GM12874 (cell line): ENCODE measurements around the gene ASMTL.

ENCODE experiments used
- CTCF ChIP-seq: IDR thresholded peaks from 2 replicates; pipeline ENCODE4 v1.5.1; 2011; ENCODE audit warnings: low read depth, mild to moderate bottlenecking, control low read depth, low read length, moderate library complexity; ENCODE audit not compliant: insufficient read depth

The ASMTL gene

GRCh38 chrX:1492421-1493012, 39.8 kb upstream of the ASMTL start:
- no peak for TF ChIP-seq CTCF

DNA sequence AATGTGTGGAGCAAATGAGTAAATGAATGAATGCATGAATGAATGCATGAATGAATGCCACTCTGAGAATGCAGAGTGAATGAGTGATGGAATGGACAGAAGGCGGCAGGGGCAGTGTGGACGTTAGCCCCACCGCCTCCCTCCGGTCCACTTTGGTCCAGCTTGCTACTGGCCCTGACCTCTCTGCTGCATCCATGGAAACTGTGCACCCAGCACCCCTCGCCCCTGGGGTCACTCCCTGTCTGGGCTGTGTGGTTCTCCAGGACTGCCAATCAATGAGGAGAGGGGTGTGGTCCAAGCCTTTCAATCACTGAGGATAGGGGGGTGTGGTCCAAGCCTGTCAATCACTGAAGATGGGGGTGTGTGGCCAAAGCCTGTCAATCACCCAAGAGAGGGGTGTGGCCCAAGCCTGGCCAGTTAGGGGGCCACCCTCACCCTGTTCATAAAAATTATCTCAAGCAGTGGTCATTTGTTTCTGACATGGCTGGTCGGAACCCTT, 39.2 kb upstream of the ASMTL start:
- TF ChIP-seq CTCF, result no peak

DNA sequence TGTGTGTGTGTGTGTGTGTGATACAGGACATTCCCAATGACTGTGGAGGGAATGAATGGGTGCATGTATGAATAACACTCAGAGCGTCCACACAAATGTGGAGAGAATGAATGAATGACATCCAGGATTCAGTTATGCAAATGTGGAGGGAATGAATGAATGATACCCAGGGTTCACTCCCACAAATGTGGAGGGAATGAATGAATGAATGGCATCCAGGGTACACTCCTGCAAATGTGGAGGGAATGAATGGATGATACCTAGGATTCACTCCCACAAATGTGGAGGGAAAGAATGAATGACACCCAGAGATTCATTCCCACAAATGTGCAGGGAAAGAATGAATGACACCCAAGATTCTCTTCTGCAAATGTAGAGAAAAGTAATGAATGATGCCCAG, 36.0 kb upstream of the ASMTL start:
- no peak for TF ChIP-seq CTCF

GRCh38 chrX:1488141-1488540, 35.4 kb upstream of the ASMTL start:
- TF ChIP-seq CTCF, result no peak

DNA sequence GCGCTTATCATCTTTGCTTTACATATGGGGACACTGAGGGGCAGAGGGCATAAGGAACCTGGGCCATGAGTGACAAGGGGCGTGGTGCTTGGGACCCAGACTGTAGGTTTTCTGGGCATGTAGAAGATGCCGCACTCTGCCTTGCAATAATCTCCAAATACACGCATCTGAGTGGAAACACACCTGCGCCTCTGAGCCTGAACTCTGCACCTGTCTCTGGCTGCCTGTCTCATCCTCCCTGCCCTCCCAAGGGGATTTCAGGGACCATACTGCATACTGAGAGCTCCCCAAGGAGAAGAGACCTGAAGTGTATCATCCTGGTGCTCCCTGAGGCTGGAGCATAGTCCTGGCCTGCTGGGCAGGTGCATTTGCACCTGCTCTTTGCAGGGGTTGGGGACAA, 34.7 kb upstream of the ASMTL start:
- TF ChIP-seq CTCF, result no peak

DNA sequence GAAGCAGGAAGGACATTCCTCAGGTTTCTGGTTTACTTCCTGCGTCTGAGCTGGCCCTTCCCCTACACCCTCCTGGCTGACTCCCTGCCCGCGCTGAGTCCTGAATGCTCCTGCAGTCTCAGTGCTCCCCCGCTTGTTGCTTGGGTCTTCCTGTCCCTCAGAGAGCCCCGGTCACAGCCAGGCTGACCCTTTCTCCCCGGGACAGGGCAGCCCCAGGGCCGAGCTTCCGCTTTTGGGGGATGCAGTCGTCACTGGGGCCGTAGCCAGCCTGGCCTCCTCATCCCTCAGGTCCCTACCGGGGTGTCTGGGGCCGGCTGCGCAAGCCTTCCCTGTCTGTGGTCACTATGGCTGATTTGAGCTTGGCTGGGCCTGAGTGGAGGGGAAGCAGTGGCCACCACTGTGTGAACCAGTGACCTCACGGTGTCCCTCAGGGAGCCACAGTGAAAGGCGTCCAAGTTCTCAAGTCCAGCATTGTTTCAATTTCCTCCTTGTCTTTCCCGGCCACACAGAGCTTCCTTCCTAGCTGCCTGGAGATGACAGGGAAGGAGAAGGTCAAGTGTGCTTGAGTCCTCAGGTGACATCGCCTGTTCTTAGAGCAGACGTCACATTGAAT, 34.1 kb upstream of the ASMTL start:
- TF ChIP-seq CTCF, result no peak

- TF ChIP-seq CTCF, result no peak
Observed at GRCh38 chrX:1486177-1486576, 33.5 kb upstream of the ASMTL start.
